Activated naive CD4-positive, alpha-beta T cell treated with anti-CD3 and anti-CD28 coated beads, Interleukin-2, amount 50 U/mL, for 16 hours (primary cell): ENCODE measurements around the gene VTI1A.

ENCODE experiments used
- DNase-seq: peaks from one replicate; pipeline ENCODE4 v3.0.0-alpha.2; 2020

The VTI1A gene

GRCh38 chr10:112732277-112732921 lies 285.4 kb downstream of the VTI1A start:
- DNase-seq: no peak

DNA sequence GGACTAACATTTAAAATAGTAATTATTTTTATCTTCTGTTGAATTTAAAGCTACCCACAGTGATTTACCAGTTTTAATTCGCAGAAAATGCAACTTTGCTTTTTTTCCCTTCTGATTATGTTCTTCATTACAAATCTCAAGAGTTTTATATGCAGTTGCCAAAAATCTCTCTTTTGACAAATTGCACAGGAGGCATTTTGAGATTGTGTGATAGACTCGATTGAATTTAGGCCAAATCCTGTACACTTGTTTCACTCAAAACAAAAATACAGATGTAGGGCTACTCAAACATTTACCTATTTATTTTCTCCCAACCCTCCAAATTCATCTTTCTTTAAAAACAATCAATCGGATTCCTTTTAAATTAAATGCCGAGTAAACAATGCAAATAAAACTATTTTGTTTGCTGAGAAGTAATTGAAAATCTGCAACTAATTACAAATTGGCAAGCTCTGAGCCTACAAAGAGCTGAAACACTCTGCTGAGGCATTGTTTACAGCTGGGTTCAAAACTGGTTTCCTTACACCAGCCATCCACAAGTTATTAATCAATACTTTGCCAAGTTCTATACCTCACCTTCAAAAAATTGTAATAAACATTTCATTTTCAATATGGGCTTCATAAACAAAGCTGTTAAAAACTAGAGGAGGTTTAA lies 288.2 kb downstream of the VTI1A start:
- DNase-seq: no peak

GRCh38 chr10:112738606-112739591 lies 291.9 kb downstream of the VTI1A start:
- no peak for DNase-seq

GRCh38 chr10:112739592-112740353 lies 292.8 kb downstream of the VTI1A start:
- no peak for DNase-seq

- no peak for DNase-seq
Observed at GRCh38 chr10:112741830-112742402, 294.9 kb downstream of the VTI1A start.

- no peak for DNase-seq
Observed at GRCh38 chr10:112744181-112745096, 297.4 kb downstream of the VTI1A start.

DNA sequence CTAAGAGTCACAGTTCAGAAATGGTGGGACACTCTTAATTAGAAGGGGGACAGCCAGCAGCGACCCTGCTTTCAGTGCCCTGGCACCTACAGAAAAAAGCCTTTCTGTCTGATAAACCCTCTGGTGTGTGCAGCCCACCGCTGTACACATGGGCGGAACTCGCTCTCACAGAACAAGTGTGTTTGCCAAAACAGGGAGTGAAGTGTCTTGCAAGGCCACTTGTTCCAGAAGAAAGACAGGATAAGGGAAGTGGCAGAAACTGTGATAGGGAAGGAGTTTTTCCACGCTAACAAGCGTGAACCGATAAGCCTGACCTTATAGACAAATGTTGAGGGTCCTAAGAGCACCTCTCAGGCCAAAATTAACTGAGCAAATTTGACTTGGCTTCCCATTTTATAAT lies 299.3 kb downstream of the VTI1A start:
- no peak for DNase-seq

DNA sequence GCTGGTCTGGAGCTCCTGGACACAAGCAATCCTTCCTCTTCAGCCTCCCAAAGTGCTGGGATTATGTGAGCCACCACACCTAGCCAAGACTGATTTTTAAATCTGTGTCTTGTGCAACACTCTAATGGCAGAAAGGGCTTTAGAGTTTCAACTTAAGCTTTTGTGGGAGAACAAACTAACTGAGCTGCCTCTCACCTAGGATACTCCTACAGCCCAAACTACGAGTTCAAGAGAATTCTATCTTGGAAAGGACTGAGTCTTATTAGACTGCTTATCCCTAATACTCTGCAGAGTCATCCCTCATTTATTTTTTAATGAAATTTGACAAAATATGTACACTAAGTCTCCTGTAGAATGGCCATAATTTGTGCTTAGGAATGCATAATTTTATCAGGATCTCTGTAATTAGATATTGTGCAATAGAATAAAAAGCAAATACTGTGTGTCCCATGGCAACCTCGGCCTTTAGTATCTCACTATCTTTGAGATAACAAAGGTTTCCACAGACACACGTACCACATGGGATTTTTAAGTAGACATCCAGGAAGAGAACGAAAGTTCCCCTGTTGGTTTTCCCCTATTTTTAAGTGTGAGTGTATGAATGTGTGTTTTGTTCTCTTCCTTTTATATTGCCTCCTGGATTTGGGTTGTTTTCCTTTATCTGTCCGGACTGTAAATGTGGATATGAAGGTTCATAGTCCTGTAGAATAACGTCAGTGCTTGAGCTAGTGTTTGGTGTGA lies 303.6 kb downstream of the VTI1A start:
- no peak for DNase-seq

DNA sequence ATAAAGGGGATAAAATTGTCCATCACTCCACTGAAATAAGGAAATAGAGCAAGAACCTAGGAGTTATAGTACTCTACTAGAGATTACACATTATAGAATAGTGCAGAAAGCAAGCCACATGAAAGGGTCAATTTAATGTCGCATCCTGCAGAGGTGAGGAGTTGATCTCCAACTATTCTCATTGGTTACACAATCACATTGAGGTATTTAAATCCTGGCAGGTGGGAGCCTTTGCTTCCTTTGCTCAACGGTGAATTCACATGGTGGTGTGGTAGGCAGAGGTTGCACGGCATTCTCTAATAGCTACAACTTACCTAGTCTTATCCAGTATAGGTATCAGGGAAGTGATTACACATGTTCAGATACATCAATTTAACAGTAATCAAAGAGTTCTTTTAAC lies 304.6 kb downstream of the VTI1A start:
- no peak for DNase-seq

GRCh38 chr10:112752288-112752687 lies 305.3 kb downstream of the VTI1A start:
- DNase-seq: no peak

- no peak for DNase-seq
Observed at GRCh38 chr10:112753961-112754411, 307.0 kb downstream of the VTI1A start.

GRCh38 chr10:112755446-112756234 lies 308.6 kb downstream of the VTI1A start:
- no peak for DNase-seq

DNA sequence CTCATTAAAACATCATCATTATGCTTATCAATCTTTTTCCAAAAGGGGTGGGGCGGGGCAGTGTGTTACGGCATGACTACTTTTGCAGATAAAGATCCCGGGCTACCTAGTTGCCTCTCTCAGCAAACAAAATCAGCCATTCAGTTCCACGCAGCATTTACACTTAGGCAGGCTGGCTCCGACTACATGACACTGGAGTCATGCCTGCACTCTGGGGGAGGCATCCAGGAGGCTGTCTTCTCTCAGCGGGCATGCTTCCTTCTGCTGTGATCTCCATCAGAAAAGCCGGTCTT lies 309.2 kb downstream of the VTI1A start:
- DNase-seq: no peak

- no peak for DNase-seq
Observed at GRCh38 chr10:112758961-112759360, 311.9 kb downstream of the VTI1A start.

- no peak for DNase-seq
Observed at GRCh38 chr10:112759496-112759895, 312.5 kb downstream of the VTI1A start.

DNA sequence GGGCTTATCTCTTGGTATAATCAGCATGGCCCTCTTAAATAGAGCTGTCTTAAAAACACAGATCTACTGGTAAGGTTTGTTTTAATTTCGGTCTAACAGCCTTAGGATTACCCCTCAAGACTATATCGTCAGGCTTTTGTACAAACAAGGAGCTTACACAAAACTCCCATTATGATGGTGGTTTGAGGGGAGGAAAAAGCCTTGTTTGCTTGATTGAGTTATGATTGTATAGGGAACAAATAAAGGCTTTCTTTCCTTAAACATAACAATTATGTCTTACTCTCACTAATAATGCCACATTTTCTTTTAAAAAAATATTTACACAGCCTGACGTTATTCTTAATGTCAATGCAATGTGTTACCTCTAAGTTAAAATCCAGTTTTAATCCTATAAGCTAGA lies 314.2 kb downstream of the VTI1A start:
- DNase-seq: no peak

GRCh38 chr10:112763916-112764520 lies 317.0 kb downstream of the VTI1A start:
- no peak for DNase-seq

DNA sequence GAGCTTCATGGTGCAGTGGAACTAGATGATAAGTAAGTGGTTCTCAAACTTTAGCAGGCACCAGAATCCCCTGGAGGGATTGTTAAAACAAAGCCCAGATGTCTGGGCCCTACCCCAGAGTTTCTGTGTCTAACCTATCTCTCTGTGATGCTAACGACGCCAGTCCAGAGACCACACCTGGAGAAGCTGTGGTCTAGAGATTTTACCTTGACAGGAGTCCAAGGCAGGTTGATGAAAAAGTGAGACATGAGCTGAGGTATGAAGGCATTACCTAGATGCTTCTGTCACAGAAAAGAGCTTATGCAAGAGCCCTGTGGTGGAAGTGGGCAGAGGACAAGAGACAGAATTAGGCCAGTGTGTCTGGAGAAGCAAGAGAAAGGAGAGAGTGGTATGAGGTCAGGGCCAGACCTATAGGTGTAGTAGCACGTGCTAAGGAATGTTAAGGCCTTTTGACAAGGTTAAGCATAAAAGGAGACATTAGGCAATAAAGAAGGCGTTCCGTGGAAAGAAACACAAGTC lies 318.8 kb downstream of the VTI1A start:
- no peak for DNase-seq

DNA sequence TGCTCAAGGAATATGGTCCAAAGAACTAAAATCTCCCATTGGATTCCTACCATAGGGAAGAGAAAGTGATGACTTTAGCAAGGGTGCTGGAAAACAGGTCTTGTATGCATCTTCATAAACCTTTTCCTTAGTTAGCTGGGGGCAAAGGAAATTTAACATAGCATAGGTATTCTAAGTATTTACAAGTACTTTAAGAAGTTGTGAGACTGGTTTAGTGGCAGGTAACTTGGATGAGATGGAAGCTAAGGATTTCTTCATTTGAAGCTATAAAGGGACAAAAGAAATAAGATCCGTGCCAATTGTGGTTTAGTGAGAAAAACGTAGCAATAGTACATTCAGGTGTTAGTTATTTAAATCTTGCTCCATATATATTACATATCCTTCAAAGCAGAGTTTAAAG lies 319.6 kb downstream of the VTI1A start:
- no peak for DNase-seq
